ENCODE measurements around the gene MET. TPM values are rescaled to one million over a fixed set of nuclear protein-coding genes. Genes with fewer than 3 reads are reported as not detected.

Gene MET
- total and polyA plus RNA-seq, 10 of the 15 experiments (the other 5 are each of a cell fraction or from before 2014, with no cell fraction given), result 0.01 to 0.21 TPM; not detected in 8

GRCh38 chr7:116806046-116806944, 134.3 kb downstream of the MET start (continued):
- TF ChIP-seq CUX1 (IDR thresholded peaks at IDR 0.05; ENCODE audit: insufficient replicate concordance, low read depth, low read length), result no peak
- no peak for TF ChIP-seq CBX5 (IDR thresholded peaks at IDR 0.05; ENCODE audit: low read depth)
- TF ChIP-seq NBN (IDR thresholded peaks at IDR 0.05), result no peak
- TF ChIP-seq GATAD2B (conservative IDR thresholded peaks at IDR 0.05; ENCODE audit: low read depth), result no peak
- no peak for TF ChIP-seq CBFB (IDR thresholded peaks at IDR 0.05; ENCODE audit: low read depth)
